ENCODE data around the gene C16orf96.
"Not testable (repeated sequence)": the region's sequence is repeated elsewhere in the genome, so short reads cannot be mapped to it uniquely, and the experiment has no call there.

C16orf96 gene

GRCh38 chr16:4566144-4566543 is 10.0 kb downstream of the C16orf96 start:
- no peak for DNase-seq (ENCODE audit: low read depth in 3 of 3)

- no peak for DNase-seq (ENCODE audit: low read depth in 3 of 3)
Measured at GRCh38 chr16:4570086-4570485, 13.9 kb downstream of the C16orf96 start.

GRCh38 chr16:4570688-4571321 is 14.7 kb downstream of the C16orf96 start:
- DNase-seq (ENCODE audit: low read depth in 3 of 3), result no peak

- no peak for DNase-seq (ENCODE audit: low read depth in 3 of 3)
Measured at GRCh38 chr16:4572715-4573114, 16.6 kb downstream of the C16orf96 start.

GRCh38 chr16:4573926-4574325 is 17.8 kb downstream of the C16orf96 start:
- not testable (repeated sequence) for DNase-seq (ENCODE audit: low read depth in 3 of 3)

GRCh38 chr16:4574919-4575705 is 19.0 kb downstream of the C16orf96 start:
- DNase-seq (ENCODE audit: low read depth in 3 of 3), result no peak

- no peak for DNase-seq (ENCODE audit: low read depth in 3 of 3)
Measured at GRCh38 chr16:4576008-4576407, 19.9 kb downstream of the C16orf96 start.

GRCh38 chr16:4578961-4579530 is 22.9 kb downstream of the C16orf96 start:
- DNase-seq (ENCODE audit: low read depth in 3 of 3), result no peak

GRCh38 chr16:4580250-4580649 is 24.1 kb downstream of the C16orf96 start:
- no peak for DNase-seq (ENCODE audit: low read depth in 3 of 3)

- no peak for DNase-seq (ENCODE audit: low read depth in 3 of 3)
Measured at GRCh38 chr16:4583906-4584305, 27.8 kb downstream of the C16orf96 start.

GRCh38 chr16:4586291-4586690 is 30.2 kb downstream of the C16orf96 start:
- DNase-seq (ENCODE audit: low read depth in 3 of 3), result no peak

- no peak for DNase-seq (ENCODE audit: low read depth in 3 of 3)
Measured at GRCh38 chr16:4588386-4588785, 32.2 kb downstream of the C16orf96 start.

- DNase-seq (ENCODE audit: low read depth in 3 of 3), result no peak
Measured at GRCh38 chr16:4588961-4589360, 32.8 kb downstream of the C16orf96 start.

GRCh38 chr16:4591191-4591590 is 35.1 kb downstream of the C16orf96 start:
- DNase-seq (ENCODE audit: low read depth in 3 of 3), result no peak

- no peak for DNase-seq (ENCODE audit: low read depth in 3 of 3)
Measured at GRCh38 chr16:4591706-4592470, 35.7 kb downstream of the C16orf96 start.

- no peak for DNase-seq (ENCODE audit: low read depth in 3 of 3)
Measured at GRCh38 chr16:4593086-4593485, 36.9 kb downstream of the C16orf96 start.

GRCh38 chr16:4594433-4595410 is 38.6 kb downstream of the C16orf96 start:
- DNase-seq (ENCODE audit: low read depth in 3 of 3), result no peak

GRCh38 chr16:4597174-4597573 is 41.0 kb downstream of the C16orf96 start:
- no peak for DNase-seq (ENCODE audit: low read depth in 3 of 3)

GRCh38 chr16:4599037-4599436 is 42.9 kb downstream of the C16orf96 start:
- no peak for DNase-seq (ENCODE audit: low read depth in 3 of 3)

GRCh38 chr16:4599545-4599944 is 43.4 kb downstream of the C16orf96 start:
- no peak for DNase-seq (ENCODE audit: low read depth in 3 of 3)
